ENCODE results near the gene RNF220. TPM values are rescaled to one million over a fixed set of nuclear protein-coding genes. Genes with fewer than 3 reads are reported as not detected.

The RNF220 gene
- total RNA-seq, 2 donors from 2014 or later: 53.3 to 62.0 TPM

DNA sequence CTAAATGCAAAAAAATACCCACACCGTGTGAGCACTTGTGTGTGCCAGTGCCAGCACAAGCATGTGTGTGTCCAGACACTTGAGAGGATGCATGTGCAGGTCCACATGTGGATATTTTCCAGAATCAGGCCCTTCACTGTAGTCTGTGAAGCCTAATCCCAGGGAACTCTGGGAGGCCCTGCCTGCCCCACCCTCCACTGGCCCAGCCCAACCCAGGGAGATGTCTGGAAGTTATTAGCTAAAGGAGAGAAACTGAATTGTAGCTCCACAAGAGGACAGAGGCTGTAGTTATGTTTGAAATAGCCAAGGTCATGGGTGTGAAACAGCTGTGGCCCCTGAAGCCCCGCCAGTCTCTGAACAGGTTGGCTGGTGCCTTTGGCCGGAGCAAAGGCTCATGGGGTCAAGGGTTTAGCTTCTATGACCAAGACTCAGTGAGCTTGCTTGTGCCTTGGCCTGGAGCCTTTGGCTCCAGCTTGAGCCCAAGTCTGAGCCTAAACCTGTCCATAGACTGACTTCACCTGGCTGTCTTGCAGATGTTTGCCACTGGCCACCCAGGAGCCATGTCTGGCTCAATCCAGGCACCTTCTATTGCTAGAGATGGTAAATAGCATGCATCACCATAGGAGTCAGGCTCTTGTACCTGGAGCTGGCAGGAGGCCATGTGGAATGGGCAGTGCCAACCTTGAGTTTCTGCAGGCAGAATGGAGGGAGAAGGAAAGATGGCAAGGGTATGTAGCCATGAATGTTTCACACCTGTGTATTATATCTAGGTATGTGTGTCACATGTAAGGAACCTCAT is 199.3 kb downstream of the RNF220 start:
- peak; percentile 35 for DNase-seq
- Histone ChIP-seq H3K4me1 (peaks cover 3% of the 10 kb centered on the region), H3K9ac (ENCODE audit: low read depth in 2 of 2, low read length in 2 of 2) (no peak overlapping the region), H3K27ac (no peak overlapping the region), H3K27me3 (no peaks in the 10 kb centered on the region), H3K9me3 (no peaks in the 10 kb centered on the region), H3K4me3 (no peak overlapping the region), H3K36me3 (no peaks in the 10 kb centered on the region)
- TF ChIP-seq, protein P1, sequence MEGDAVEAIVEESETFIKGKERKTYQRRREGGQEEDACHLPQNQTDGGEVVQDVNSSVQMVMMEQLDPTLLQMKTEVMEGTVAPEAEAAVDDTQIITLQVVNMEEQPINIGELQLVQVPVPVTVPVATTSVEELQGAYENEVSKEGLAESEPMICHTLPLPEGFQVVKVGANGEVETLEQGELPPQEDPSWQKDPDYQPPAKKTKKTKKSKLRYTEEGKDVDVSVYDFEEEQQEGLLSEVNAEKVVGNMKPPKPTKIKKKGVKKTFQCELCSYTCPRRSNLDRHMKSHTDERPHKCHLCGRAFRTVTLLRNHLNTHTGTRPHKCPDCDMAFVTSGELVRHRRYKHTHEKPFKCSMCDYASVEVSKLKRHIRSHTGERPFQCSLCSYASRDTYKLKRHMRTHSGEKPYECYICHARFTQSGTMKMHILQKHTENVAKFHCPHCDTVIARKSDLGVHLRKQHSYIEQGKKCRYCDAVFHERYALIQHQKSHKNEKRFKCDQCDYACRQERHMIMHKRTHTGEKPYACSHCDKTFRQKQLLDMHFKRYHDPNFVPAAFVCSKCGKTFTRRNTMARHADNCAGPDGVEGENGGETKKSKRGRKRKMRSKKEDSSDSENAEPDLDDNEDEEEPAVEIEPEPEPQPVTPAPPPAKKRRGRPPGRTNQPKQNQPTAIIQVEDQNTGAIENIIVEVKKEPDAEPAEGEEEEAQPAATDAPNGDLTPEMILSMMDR (IDR thresholded peaks at IDR 0.05): no peak
- intact Hi-C loops (cut with DNase I): no loop called here

DNA sequence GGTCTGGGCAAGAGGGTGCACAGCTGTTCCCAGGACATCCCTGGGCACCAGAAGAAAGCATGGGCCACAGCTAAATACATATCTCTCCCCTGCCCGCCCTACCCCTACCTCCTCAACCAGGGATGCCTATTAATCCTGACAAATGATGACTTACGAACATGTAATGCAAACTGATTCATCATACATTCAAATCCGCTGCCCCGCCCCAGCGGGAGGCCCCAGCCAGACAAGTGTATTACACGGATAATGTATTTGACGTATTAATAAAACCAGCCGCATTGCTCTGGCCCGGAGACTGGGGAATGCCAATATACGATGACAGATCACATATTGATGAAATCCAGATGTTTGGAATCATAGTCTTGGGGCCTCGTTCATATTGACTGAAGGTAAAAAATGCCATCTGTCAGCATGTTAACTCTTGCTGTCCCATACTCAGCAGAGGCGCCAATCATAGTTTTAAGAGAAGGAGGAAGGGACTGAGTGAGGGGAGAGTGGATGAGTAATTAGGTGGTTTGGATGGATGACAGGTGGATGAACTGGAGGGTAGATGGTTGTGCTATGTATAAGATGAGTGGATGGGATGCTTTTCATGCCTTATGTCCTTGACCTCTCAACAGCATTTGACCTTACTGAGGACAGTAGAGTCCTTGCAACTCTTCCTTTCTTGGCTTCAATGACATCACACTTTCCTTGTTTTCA is 201.0 kb downstream of the RNF220 start:
- Histone ChIP-seq H3K4me3 (no peak overlapping the region), H3K27me3 (no peaks in the 10 kb centered on the region), H3K27ac (no peak overlapping the region), H3K36me3 (no peaks in the 10 kb centered on the region), H3K9ac (ENCODE audit: low read depth in 2 of 2, low read length in 2 of 2) (no peak overlapping the region), H3K4me1 (peaks cover 3% of the 10 kb centered on the region), H3K9me3 (no peaks in the 10 kb centered on the region)
- intact Hi-C loops (cut with DNase I): no loop called here
- TF ChIP-seq, protein P1 (IDR thresholded peaks at IDR 0.05): no peak
- DNase-seq: no peak

DNA sequence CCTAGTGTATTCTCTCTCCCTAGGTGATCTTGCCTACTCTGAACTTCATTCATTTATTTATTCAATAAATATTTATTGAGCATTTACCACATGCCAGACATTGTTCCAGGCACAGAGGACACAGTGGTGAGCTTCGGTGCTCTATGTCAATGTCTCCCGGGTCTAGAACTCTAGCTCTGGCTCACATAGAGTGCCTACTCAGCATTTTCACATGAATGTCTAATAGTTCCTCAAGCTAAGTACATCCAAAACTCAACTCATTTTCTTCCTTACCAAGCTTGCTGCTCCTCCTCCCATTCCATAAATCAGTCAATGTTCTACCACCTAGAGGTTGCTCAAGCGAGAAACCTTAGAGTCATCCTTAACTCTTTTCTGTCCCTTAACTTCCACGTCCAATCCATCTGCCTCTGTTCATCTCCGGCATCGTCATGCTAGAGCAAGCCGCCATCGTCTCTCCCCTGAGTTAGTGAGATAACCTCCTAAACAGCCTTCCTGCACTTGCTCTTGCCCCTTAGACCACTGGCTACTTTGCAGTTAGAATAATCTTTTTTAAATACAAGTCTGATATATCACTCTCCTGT is 201.7 kb downstream of the RNF220 start:
- intact Hi-C loops (cut with DNase I): no loop called here
- no peaks in the 10 kb centered on the region for H3K27me3 ChIP-seq
- no peak overlapping the region for H3K4me3 ChIP-seq
- TF ChIP-seq, protein P1 (IDR thresholded peaks at IDR 0.05): no peak
- H3K27ac ChIP-seq: no peak overlapping the region
- H3K36me3 ChIP-seq: no peaks in the 10 kb centered on the region
- no peak for DNase-seq
- peaks cover 3% of the 10 kb centered on the region for H3K4me1 ChIP-seq
- H3K9ac ChIP-seq (ENCODE audit: low read depth in 2 of 2, low read length in 2 of 2): no peak overlapping the region
- no peaks in the 10 kb centered on the region for H3K9me3 ChIP-seq

DNA sequence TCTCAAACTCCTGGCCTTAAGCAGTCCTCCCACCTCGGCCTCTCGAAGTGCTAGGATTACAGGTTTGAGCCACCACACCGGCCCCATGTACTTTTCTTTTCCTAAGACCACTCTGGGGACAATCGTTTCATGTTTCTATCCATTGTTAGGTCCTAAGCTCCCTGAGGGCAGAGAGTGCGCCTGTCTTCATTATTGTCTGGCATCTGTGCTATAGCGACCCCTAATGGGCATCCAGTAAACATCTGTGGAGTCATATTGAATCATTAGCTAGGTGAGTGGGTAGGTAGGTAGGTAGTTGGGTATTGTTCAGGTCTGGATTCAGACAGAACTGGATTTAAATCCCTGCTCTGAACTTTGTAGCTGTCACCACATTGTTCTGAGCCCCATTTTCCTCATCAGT is 203.1 kb downstream of the RNF220 start:
- DNase-seq: no peak
- intact Hi-C loops (cut with DNase I): loop anchor here (2.0 kb wide), 1 partner anchor 45 kb away; no protein-coding TSS in a partner anchor
- no peak overlapping the region for H3K9ac ChIP-seq (ENCODE audit: low read depth in 2 of 2, low read length in 2 of 2)
- H3K4me1 ChIP-seq: peaks cover 3% of the 10 kb centered on the region
- TF ChIP-seq, protein P1 (IDR thresholded peaks at IDR 0.05): no peak
- no peak overlapping the region for H3K4me3 ChIP-seq
- H3K27ac ChIP-seq: no peak overlapping the region
- H3K36me3 ChIP-seq: no peaks in the 10 kb centered on the region
- no peaks in the 10 kb centered on the region for H3K9me3 ChIP-seq
- H3K27me3 ChIP-seq: no peaks in the 10 kb centered on the region

DNA sequence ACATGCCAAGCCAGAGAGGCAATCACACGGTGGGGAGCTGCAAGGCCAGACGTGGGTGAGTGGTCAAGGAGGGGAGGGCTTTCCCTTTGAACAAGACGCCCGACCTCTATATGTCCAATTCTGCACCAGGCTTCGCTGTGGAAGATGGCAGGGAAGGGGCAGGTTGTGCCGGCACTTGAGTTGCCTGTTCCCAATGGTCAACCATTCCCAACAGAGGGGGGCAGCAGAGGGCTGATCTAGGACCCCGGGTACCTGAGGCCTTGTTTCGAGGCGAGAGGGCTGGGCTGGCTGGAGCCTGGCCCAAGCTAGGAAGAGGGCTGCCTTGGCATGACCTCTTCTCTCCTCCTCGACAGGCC is 204.3 kb downstream of the RNF220 start:
- TF ChIP-seq, protein P1 (IDR thresholded peaks at IDR 0.05): no peak
- H3K4me1 ChIP-seq: no peaks in the 10 kb centered on the region
- intact Hi-C loops (cut with DNase I): loop anchor here (2.0 kb wide), 1 partner anchor 43 kb away; no protein-coding TSS in a partner anchor

More for the DNA sequence above, 204.3 kb downstream of the RNF220 start:
- no peak overlapping the region for H3K4me3 ChIP-seq
- H3K27ac ChIP-seq: no peak overlapping the region
- no peaks in the 10 kb centered on the region for H3K9me3 ChIP-seq
- no peak overlapping the region for H3K9ac ChIP-seq (ENCODE audit: low read depth in 2 of 2, low read length in 2 of 2)
- no peaks in the 10 kb centered on the region for H3K27me3 ChIP-seq
- peak; percentile 56 for DNase-seq
- H3K36me3 ChIP-seq: no peaks in the 10 kb centered on the region

All from colonic mucosa (tissue), 4 donors.